Activated T-helper 17 cell treated with anti-CD3 and anti-CD28 coated beads, Interleukin-2, amount 50 U/mL, for 72 hours (primary cell): ENCODE measurements around the gene NCBP3. TPM values are rescaled to one million over a fixed set of nuclear protein-coding genes. Genes with fewer than 3 reads are reported as not detected.
"Not testable (repeated sequence)": the region's sequence is repeated elsewhere in the genome, so short reads cannot be mapped to it uniquely, and the experiment has no call there.

Experiments
- ATAC-seq: fragments of 150-1000 bp; cut with Tn5 transposase; replicated peaks from 2 replicates; pipeline ENCODE4 v1.10.0; 2021; ENCODE audit warnings: mild to moderate bottlenecking, moderate library complexity
- H3K27ac Mint-ChIP-seq: one replicate; pipeline ENCODE4 v1.8.0; 2022; ENCODE audit warnings: mixed read lengths
- H3K27me3 Mint-ChIP-seq: one replicate; pipeline ENCODE4 v1.8.0; 2022; ENCODE audit warnings: mixed read lengths
- H3K36me3 Mint-ChIP-seq: one replicate; pipeline ENCODE4 v1.8.0; 2022; ENCODE audit warnings: low read depth, mild to moderate bottlenecking, mixed read lengths
- H3K4me1 Mint-ChIP-seq: one replicate; pipeline ENCODE4 v1.8.0; 2022; ENCODE audit warnings: mixed read lengths
- H3K4me3 Mint-ChIP-seq: one replicate; pipeline ENCODE4 v1.8.0; 2022; ENCODE audit warnings: mild to moderate bottlenecking, mixed read lengths
- H3K9me3 Mint-ChIP-seq: one replicate; pipeline ENCODE4 v1.8.0; 2022; ENCODE audit warnings: mixed read lengths
- total RNA-seq, 2 donors: library from RNA; stranded (reverse); gene quantifications; one replicate each; pipeline ENCODE4 v1.2.3, GENCODE V29; 2022

The NCBP3 gene
- total RNA-seq, 2 donors from 2014 or later = 30.8 to 40.4 TPM

GRCh38 chr17:3801347-3801746 lies 44.7 kb downstream of the NCBP3 start:
- no peak for ATAC-seq
- no peaks in the 10 kb centered on the region for H3K27me3 Mint-ChIP-seq
- H3K9me3 Mint-ChIP-seq = no peaks in the 10 kb centered on the region
- H3K36me3 Mint-ChIP-seq = peaks cover 11% of the 10 kb centered on the region
- no peak overlapping the region for H3K27ac Mint-ChIP-seq
- peaks cover 6% of the 10 kb centered on the region for H3K4me1 Mint-ChIP-seq
- H3K4me3 Mint-ChIP-seq = no peak overlapping the region

GRCh38 chr17:3800362-3801271 lies 45.4 kb downstream of the NCBP3 start, which contains the start of gene ITGAE:
ITGAE (minus strand) TSS chr17:3801188; CDS start chr17:3801144, 44 bp downstream.
- Mint-ChIP-seq H3K27me3 (no peaks in the 10 kb centered on the region), H3K4me1 (peaks cover 7% of the 10 kb centered on the region), H3K4me3 (no peak within 1 kb of the TSS), H3K9me3 (no peaks in the 10 kb centered on the region), H3K36me3 (peaks cover 11% of the 10 kb centered on the region), H3K27ac (no peak within 1 kb of the TSS)
- ATAC-seq = no peak

GRCh38 chr17:3799181-3799945 lies 46.7 kb downstream of the NCBP3 start:
- no peaks in the 10 kb centered on the region for H3K27me3 Mint-ChIP-seq
- peaks cover 11% of the 10 kb centered on the region for H3K36me3 Mint-ChIP-seq
- no peak for ATAC-seq
- H3K4me1 Mint-ChIP-seq = peaks cover 13% of the 10 kb centered on the region
- no peak overlapping the region for H3K4me3 Mint-ChIP-seq
- H3K9me3 Mint-ChIP-seq = no peaks in the 10 kb centered on the region
- H3K27ac Mint-ChIP-seq = no peak overlapping the region

GRCh38 chr17:3798273-3799180 lies 47.5 kb downstream of the NCBP3 start:
- Mint-ChIP-seq H3K9me3 (no peaks in the 10 kb centered on the region), H3K27me3 (no peaks in the 10 kb centered on the region), H3K36me3 (peaks cover 11% of the 10 kb centered on the region), H3K4me3 (peak overlapping the region; percentile 7), H3K4me1 (peaks cover 13% of the 10 kb centered on the region), H3K27ac (peak overlapping the region; percentile 41)
- peak; percentile 12 for ATAC-seq

- Mint-ChIP-seq H3K27ac (peak overlapping the region; percentile 58), H3K4me1 (peaks cover 13% of the 10 kb centered on the region)
- peak; percentile 11 for ATAC-seq
These were observed 49.2 kb downstream of the NCBP3 start for GRCh38 chr17:3796822-3797170.

GRCh38 chr17:3796110-3796821 lies 49.8 kb downstream of the NCBP3 start:
- Mint-ChIP-seq H3K9me3 (no peaks in the 10 kb centered on the region), H3K27ac (peak overlapping the region; percentile 58), H3K36me3 (no peaks in the 10 kb centered on the region), H3K4me1 (peaks cover 18% of the 10 kb centered on the region), H3K4me3 (peak overlapping the region; percentile 66), H3K27me3 (no peaks in the 10 kb centered on the region)
- ATAC-seq = peak; percentile 75

More at GRCh38 chr17:3796822-3797170, 49.2 kb downstream of the NCBP3 start:
- H3K36me3 Mint-ChIP-seq = no peaks in the 10 kb centered on the region
- H3K4me3 Mint-ChIP-seq = peak overlapping the region; percentile 66
- no peaks in the 10 kb centered on the region for H3K27me3 Mint-ChIP-seq
- no peaks in the 10 kb centered on the region for H3K9me3 Mint-ChIP-seq

GRCh38 chr17:3795390-3796102 lies 50.5 kb downstream of the NCBP3 start:
- H3K4me1 Mint-ChIP-seq = peaks cover 18% of the 10 kb centered on the region
- H3K27me3 Mint-ChIP-seq = no peaks in the 10 kb centered on the region
- H3K36me3 Mint-ChIP-seq = no peaks in the 10 kb centered on the region
- no peaks in the 10 kb centered on the region for H3K9me3 Mint-ChIP-seq
- peak; percentile 26 for ATAC-seq
- peak overlapping the region; percentile 66 for H3K4me3 Mint-ChIP-seq
- H3K27ac Mint-ChIP-seq = peak overlapping the region; percentile 80

- H3K27ac Mint-ChIP-seq = peak overlapping the region; percentile 80
- peak; percentile 72 for ATAC-seq
- peaks cover 26% of the 10 kb centered on the region for H3K4me1 Mint-ChIP-seq
- no peaks in the 10 kb centered on the region for H3K36me3 Mint-ChIP-seq
- no peaks in the 10 kb centered on the region for H3K27me3 Mint-ChIP-seq
- peak overlapping the region; percentile 66 for H3K4me3 Mint-ChIP-seq
- H3K9me3 Mint-ChIP-seq = no peaks in the 10 kb centered on the region
These were observed 51.3 kb downstream of the NCBP3 start for GRCh38 chr17:3794557-3795389.

- H3K4me1 Mint-ChIP-seq = peaks cover 27% of the 10 kb centered on the region
- not testable (repeated sequence) for H3K27ac Mint-ChIP-seq, ATAC-seq, H3K9me3 Mint-ChIP-seq, H3K4me3 Mint-ChIP-seq, H3K36me3 Mint-ChIP-seq, H3K27me3 Mint-ChIP-seq
These were observed 51.9 kb downstream of the NCBP3 start for GRCh38 chr17:3794152-3794551.

GRCh38 chr17:3793258-3793657 lies 52.8 kb downstream of the NCBP3 start:
- ATAC-seq, H3K9me3 Mint-ChIP-seq, H3K4me3 Mint-ChIP-seq, H3K27ac Mint-ChIP-seq, H3K36me3 Mint-ChIP-seq, H3K27me3 Mint-ChIP-seq: not testable (repeated sequence)
- H3K4me1 Mint-ChIP-seq = peaks cover 28% of the 10 kb centered on the region

- H3K9me3 Mint-ChIP-seq = no peaks in the 10 kb centered on the region
- H3K4me1 Mint-ChIP-seq = peaks cover 33% of the 10 kb centered on the region
- no peak for ATAC-seq
- H3K4me3 Mint-ChIP-seq = no peak overlapping the region
- no peak overlapping the region for H3K27ac Mint-ChIP-seq
- no peaks in the 10 kb centered on the region for H3K36me3 Mint-ChIP-seq
- H3K27me3 Mint-ChIP-seq = no peaks in the 10 kb centered on the region
These were observed 53.6 kb downstream of the NCBP3 start for GRCh38 chr17:3792481-3792880.

- H3K36me3 Mint-ChIP-seq = no peaks in the 10 kb centered on the region
- no peaks in the 10 kb centered on the region for H3K9me3 Mint-ChIP-seq
- peak; percentile 46 for ATAC-seq
- no peaks in the 10 kb centered on the region for H3K27me3 Mint-ChIP-seq
- H3K4me3 Mint-ChIP-seq = no peak overlapping the region
- no peak overlapping the region for H3K27ac Mint-ChIP-seq
- peaks cover 20% of the 10 kb centered on the region for H3K4me1 Mint-ChIP-seq
These were observed 57.8 kb downstream of the NCBP3 start for GRCh38 chr17:3788200-3788599.
